ENCODE measurements around the gene LAYN. TPM values are rescaled to one million over a fixed set of nuclear protein-coding genes. Genes with fewer than 3 reads are reported as not detected.

The LAYN gene
- polyA plus RNA-seq, 1 of the 3 experiments (the other 2 are of a cell fraction), result 366 TPM

DNA sequence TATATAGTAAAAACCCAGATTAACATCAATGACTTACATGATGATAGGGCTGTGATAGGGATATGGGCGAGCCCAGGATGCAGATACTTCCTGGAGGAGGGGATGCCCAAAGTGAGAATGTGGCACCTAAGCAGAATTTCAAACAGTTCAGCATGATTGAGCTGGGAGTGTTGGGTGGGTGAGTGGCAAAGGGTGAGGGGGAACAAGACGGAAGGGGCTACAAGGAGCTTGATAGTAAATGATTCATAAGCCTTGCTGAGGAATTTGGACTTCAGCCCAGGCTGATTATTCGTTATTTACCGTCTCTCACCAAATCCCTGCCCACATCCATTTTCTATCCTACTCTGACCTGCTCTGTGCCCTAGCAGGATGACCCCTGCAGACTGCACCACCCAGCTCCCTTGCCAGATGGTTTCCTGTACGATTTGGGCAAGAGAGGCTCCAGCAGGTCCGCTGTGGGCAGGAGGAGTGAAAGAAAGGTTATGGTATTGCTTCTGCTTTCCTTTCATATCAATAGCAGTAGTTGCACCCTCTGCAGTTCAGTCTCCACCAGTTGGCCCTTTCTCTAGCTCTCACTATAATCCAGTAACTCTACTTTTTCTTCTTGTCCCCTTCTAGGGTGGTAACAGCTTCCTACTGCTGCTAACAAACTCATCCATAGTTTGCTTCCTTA is 31.4 kb downstream of the LAYN start:
- Histone ChIP-seq H4K20me1 (ENCODE audit: insufficient read depth) (no peaks in the 10 kb centered on the region), H3K9me3 (no peaks in the 10 kb centered on the region), H3K9ac (no peak overlapping the region), H3K9me2 (no peaks in the 10 kb centered on the region), H3K79me2 (ENCODE audit: insufficient read depth) (no peaks in the 10 kb centered on the region), H3K4me3 (ENCODE audit: low read depth in 2 of 2, low read length in 1 of 2) (no peak overlapping the region), H3F3A (replicated peaks; ENCODE audit: insufficient read depth) (peaks cover 3% of the 10 kb centered on the region), H3K27me3 (ENCODE audit: insufficient read depth) (no peaks in the 10 kb centered on the region), H3K4me1 (ENCODE audit: control insufficient read depth in 1 of 2, insufficient read depth in 2 of 2, low read depth in 1 of 2, low read length in 1 of 2) (peaks cover 3 to 19% of the 10 kb centered on the region in 2 experiments; a peak in 3 of 4 replicates), H3K4me2 (peak overlapping the region; percentile 32; the same call in 1 of the 2 replicates), H3K27ac (ENCODE audit: low read depth in 2 of 2, low read length in 1 of 2) (no peak overlapping the region), H3K36me3 (replicated peaks in 1 of 2; ENCODE audit: control insufficient read depth in 1 of 2, insufficient read depth in 2 of 2, low read length in 1 of 2) (no peaks in the 10 kb centered on the region), H2AFZ (ENCODE audit: low read depth) (peak overlapping the region; percentile 54; the same call in 1 of the 2 replicates)
- ChIA-PET POLR2A (no interaction called here), CTCF (interaction anchor here (1.0 to 3.0 kb wide), 4 partner anchors 14 to 205 kb away, joined by 3 to 12 read pairs (median 4); no protein-coding TSS in a partner anchor)
- no peak for DNase-seq
- no peak; the same call in 1 of the 2 replicates for TF ChIP-seq JUND (IDR thresholded peaks at IDR 0.05)
- peak in 1 of 2 experiments; percentile 10; a peak in 1 of 4 replicates for TF ChIP-seq EP300 (IDR thresholded peaks at IDR 0.05; ENCODE audit: borderline replicate concordance in 1 of 2, low read depth in 1 of 2, low read length in 1 of 2)
- TF ChIP-seq RFX5 (IDR thresholded peaks at IDR 0.05; ENCODE audit: low read length), result no peak
- TF ChIP-seq POLR2AphosphoS5 (IDR thresholded peaks at IDR 0.05; ENCODE audit: low read depth, low read length), result no peak
- no peak for TF ChIP-seq SMC3 (IDR thresholded peaks at IDR 0.05; ENCODE audit: low read depth, low read length)
- TF ChIP-seq NFIC (IDR thresholded peaks at IDR 0.05; ENCODE audit: borderline replicate concordance), result peak; percentile 76
- peak; percentile 45; the same call in 1 of the 2 replicates for TF ChIP-seq TCF12 (IDR thresholded peaks at IDR 0.05)
- TF ChIP-seq, protein P1, sequence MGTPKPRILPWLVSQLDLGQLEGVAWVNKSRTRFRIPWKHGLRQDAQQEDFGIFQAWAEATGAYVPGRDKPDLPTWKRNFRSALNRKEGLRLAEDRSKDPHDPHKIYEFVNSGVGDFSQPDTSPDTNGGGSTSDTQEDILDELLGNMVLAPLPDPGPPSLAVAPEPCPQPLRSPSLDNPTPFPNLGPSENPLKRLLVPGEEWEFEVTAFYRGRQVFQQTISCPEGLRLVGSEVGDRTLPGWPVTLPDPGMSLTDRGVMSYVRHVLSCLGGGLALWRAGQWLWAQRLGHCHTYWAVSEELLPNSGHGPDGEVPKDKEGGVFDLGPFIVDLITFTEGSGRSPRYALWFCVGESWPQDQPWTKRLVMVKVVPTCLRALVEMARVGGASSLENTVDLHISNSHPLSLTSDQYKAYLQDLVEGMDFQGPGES (IDR thresholded peaks at IDR 0.05; ENCODE audit: low read depth, low read length), result no peak
- TF ChIP-seq, protein P2, sequence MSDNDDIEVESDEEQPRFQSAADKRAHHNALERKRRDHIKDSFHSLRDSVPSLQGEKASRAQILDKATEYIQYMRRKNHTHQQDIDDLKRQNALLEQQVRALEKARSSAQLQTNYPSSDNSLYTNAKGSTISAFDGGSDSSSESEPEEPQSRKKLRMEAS (IDR thresholded peaks at IDR 0.05; ENCODE audit: low read depth), result 0 out of 2 replicates have a peak, but pooled peaks have one; percentile 19
- TF ChIP-seq, protein P3, sequence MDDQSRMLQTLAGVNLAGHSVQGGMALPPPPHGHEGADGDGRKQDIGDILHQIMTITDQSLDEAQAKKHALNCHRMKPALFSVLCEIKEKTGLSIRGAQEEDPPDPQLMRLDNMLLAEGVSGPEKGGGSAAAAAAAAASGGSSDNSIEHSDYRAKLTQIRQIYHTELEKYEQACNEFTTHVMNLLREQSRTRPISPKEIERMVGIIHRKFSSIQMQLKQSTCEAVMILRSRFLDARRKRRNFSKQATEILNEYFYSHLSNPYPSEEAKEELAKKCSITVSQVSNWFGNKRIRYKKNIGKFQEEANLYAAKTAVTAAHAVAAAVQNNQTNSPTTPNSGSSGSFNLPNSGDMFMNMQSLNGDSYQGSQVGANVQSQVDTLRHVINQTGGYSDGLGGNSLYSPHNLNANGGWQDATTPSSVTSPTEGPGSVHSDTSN (IDR thresholded peaks at IDR 0.05), result peak; percentile 27
- TF ChIP-seq FOSL2 (IDR thresholded peaks at IDR 0.05; ENCODE audit: borderline replicate concordance, low read depth), result peak; percentile 39; the same call in 1 of the 2 replicates
- TF ChIP-seq, protein P4, sequence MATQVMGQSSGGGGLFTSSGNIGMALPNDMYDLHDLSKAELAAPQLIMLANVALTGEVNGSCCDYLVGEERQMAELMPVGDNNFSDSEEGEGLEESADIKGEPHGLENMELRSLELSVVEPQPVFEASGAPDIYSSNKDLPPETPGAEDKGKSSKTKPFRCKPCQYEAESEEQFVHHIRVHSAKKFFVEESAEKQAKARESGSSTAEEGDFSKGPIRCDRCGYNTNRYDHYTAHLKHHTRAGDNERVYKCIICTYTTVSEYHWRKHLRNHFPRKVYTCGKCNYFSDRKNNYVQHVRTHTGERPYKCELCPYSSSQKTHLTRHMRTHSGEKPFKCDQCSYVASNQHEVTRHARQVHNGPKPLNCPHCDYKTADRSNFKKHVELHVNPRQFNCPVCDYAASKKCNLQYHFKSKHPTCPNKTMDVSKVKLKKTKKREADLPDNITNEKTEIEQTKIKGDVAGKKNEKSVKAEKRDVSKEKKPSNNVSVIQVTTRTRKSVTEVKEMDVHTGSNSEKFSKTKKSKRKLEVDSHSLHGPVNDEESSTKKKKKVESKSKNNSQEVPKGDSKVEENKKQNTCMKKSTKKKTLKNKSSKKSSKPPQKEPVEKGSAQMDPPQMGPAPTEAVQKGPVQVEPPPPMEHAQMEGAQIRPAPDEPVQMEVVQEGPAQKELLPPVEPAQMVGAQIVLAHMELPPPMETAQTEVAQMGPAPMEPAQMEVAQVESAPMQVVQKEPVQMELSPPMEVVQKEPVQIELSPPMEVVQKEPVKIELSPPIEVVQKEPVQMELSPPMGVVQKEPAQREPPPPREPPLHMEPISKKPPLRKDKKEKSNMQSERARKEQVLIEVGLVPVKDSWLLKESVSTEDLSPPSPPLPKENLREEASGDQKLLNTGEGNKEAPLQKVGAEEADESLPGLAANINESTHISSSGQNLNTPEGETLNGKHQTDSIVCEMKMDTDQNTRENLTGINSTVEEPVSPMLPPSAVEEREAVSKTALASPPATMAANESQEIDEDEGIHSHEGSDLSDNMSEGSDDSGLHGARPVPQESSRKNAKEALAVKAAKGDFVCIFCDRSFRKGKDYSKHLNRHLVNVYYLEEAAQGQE (IDR thresholded peaks at IDR 0.05; ENCODE audit: low read depth, low read length), result no peak
- 44% methylated on average over 6 of the region's 6 CpGs for WGBS (ENCODE audit: low lambda C conversion rate)
